ENCODE results near the gene P2RX3. TPM values are rescaled to one million over a fixed set of nuclear protein-coding genes. Genes with fewer than 3 reads are reported as not detected.

The P2RX3 gene
- total RNA-seq, 1 experiment from 2014 or later: not detected

- intact Hi-C loops (cut with micrococcal nuclease; ENCODE audit: unreplicated experiment): no loop called here
- CTCF ChIA-PET: no interaction called here
These were observed 23.8 kb upstream of the P2RX3 start for GRCh38 chr11:57314221-57314973.

GRCh38 chr11:57315491-57315890, 22.7 kb upstream of the P2RX3 start:
- no peak for DNase-seq
- Histone ChIP-seq H3K79me2 (ENCODE audit: low read depth) (peaks cover 31% of the 10 kb centered on the region), H3K9me2 (ENCODE audit: insufficient read depth) (no peaks in the 10 kb centered on the region), H3K36me3 (ENCODE audit: low read depth) (peaks cover 42% of the 10 kb centered on the region), H3K4me3 (no peak overlapping the region), H3K27ac (no peak overlapping the region), H3K9me3 (ENCODE audit: insufficient read depth, low read depth) (no peaks in the 10 kb centered on the region), H3K4me2 (no peak overlapping the region), H3F3A (ENCODE audit: insufficient read depth, low read depth) (peaks cover 20% of the 10 kb centered on the region), H3K27me3 (ENCODE audit: insufficient read depth, low read depth) (no peaks in the 10 kb centered on the region), H4K20me1 (ENCODE audit: insufficient read depth) (peaks cover 63% of the 10 kb centered on the region), H2AFZ (no peak overlapping the region), H3K4me1 (replicated peaks; ENCODE audit: insufficient read depth) (peaks cover 21% of the 10 kb centered on the region)
- ChIA-PET POLR2A (ENCODE audit: unreplicated experiment) (no interaction called here), CTCF (no interaction called here)
- intact Hi-C loops (cut with micrococcal nuclease; ENCODE audit: unreplicated experiment): no loop called here
- TF ChIP-seq CTCF (conservative IDR thresholded peaks at IDR 0.05): no peak
- no peak for TF ChIP-seq EZH2 (IDR thresholded peaks at IDR 0.05; ENCODE audit: low read depth)
- no TSS peak for BruUV-seq (replicated peaks)

More at GRCh38 chr11:57314221-57314973, 23.8 kb upstream of the P2RX3 start:
- Histone ChIP-seq H3F3A (ENCODE audit: insufficient read depth, low read depth) (peaks cover 29% of the 10 kb centered on the region), H2AFZ (no peak overlapping the region), H3K9me3 (ENCODE audit: insufficient read depth, low read depth) (no peaks in the 10 kb centered on the region), H3K27me3 (ENCODE audit: insufficient read depth, low read depth) (no peaks in the 10 kb centered on the region), H3K79me2 (ENCODE audit: low read depth) (peaks cover 33% of the 10 kb centered on the region), H3K9me2 (ENCODE audit: insufficient read depth) (no peaks in the 10 kb centered on the region), H3K4me2 (no peak overlapping the region), H3K36me3 (ENCODE audit: low read depth) (peaks cover 51% of the 10 kb centered on the region), H4K20me1 (ENCODE audit: insufficient read depth) (peaks cover 61% of the 10 kb centered on the region), H3K4me1 (replicated peaks; ENCODE audit: insufficient read depth) (peaks cover 30% of the 10 kb centered on the region), H3K4me3 (no peak overlapping the region), H3K27ac (no peak overlapping the region)
- no TSS peak for BruUV-seq (replicated peaks)
- no peak for TF ChIP-seq CTCF (conservative IDR thresholded peaks at IDR 0.05)
- TF ChIP-seq EZH2 (IDR thresholded peaks at IDR 0.05; ENCODE audit: low read depth): no peak
- POLR2A ChIA-PET (ENCODE audit: unreplicated experiment): no interaction called here
- no peak for DNase-seq

GRCh38 chr11:57316017-57316416, 22.1 kb upstream of the P2RX3 start:
- no peak overlapping the region for H2AFZ ChIP-seq

More at GRCh38 chr11:57316017-57316416, 22.1 kb upstream of the P2RX3 start:
- Histone ChIP-seq H3K4me1 (replicated peaks; ENCODE audit: insufficient read depth) (peaks cover 19% of the 10 kb centered on the region), H3F3A (ENCODE audit: insufficient read depth, low read depth) (peaks cover 15% of the 10 kb centered on the region), H3K36me3 (ENCODE audit: low read depth) (peaks cover 39% of the 10 kb centered on the region), H3K27ac (no peak overlapping the region), H3K9me3 (ENCODE audit: insufficient read depth, low read depth) (no peaks in the 10 kb centered on the region), H3K4me3 (no peak overlapping the region), H3K27me3 (ENCODE audit: insufficient read depth, low read depth) (no peaks in the 10 kb centered on the region), H3K79me2 (ENCODE audit: low read depth) (peaks cover 31% of the 10 kb centered on the region), H4K20me1 (ENCODE audit: insufficient read depth) (peaks cover 63% of the 10 kb centered on the region), H3K4me2 (no peak overlapping the region), H3K9me2 (ENCODE audit: insufficient read depth) (no peaks in the 10 kb centered on the region)
- intact Hi-C loops (cut with micrococcal nuclease; ENCODE audit: unreplicated experiment): no loop called here
- POLR2A ChIA-PET (ENCODE audit: unreplicated experiment): no interaction called here
- BruUV-seq (replicated peaks): no TSS peak
- DNase-seq: no peak
- no peak for TF ChIP-seq CTCF (conservative IDR thresholded peaks at IDR 0.05)
- no peak for TF ChIP-seq EZH2 (IDR thresholded peaks at IDR 0.05; ENCODE audit: low read depth)
- CTCF ChIA-PET: no interaction called here

Data from PC-9 (cell line).